Spleen (tissue), 11 donors: ENCODE data around the gene ACTN1. TPM values are rescaled to one million over a fixed set of nuclear protein-coding genes. Genes with fewer than 3 reads are reported as not detected.

ENCODE experiments used
- DNase-seq: peaks from one replicate; pipeline ENCODE4 v3.0.0-alpha.2; 2020
- H3K27ac ChIP-seq, 8 donors: fragments of 200-600 bp; sonication (generic) in 7 of 8; 1 replicate in 4 of 8; 2 replicates in 4 of 8; pipeline versions ENCODE4 v1.5.0 to v1.8.0; 2016 to 2021; ENCODE audit warnings: inconsistent platforms in 4 of 8, mild to moderate bottlenecking in 4 of 8, moderate library complexity in 1 of 8
- H3K27me3 ChIP-seq, 7 donors: fragments of 200-600 bp; sonication (generic) in 6 of 7; replicated peaks in 1 of 7; 1 replicate in 4 of 7; 2 replicates in 3 of 7; pipeline versions ENCODE4 v1.5.0 to v1.8.0; 2016 to 2021; ENCODE audit warnings: inconsistent platforms in 3 of 7, mild to moderate bottlenecking in 1 of 7
- H3K36me3 ChIP-seq, 6 donors: fragments of 200-600 bp; sonication (generic) in 5 of 6; 1 replicate in 4 of 6; 2 replicates in 2 of 6; pipeline versions ENCODE4 v1.5.0 to v1.8.0; 2016 to 2021; ENCODE audit warnings: inconsistent platforms in 2 of 6
- H3K4me1 ChIP-seq, 6 donors: fragments of 200-600 bp; sonication (generic) in 5 of 6; 1 replicate in 3 of 6; 2 replicates in 3 of 6; pipeline versions ENCODE4 v1.5.0 to v1.8.0; 2016 to 2021; ENCODE audit warnings: inconsistent platforms in 3 of 6
- H3K4me3 ChIP-seq, 8 donors: fragments of 200-600 bp; sonication (generic) in 7 of 8; 1 replicate in 4 of 8; 2 replicates in 4 of 8; pipeline versions ENCODE4 v1.5.0 to v1.8.0; 2016 to 2021; ENCODE audit warnings: inconsistent platforms in 4 of 8, mild to moderate bottlenecking in 4 of 8, moderate library complexity in 2 of 8
- H3K9me3 ChIP-seq, 8 donors: fragments of 200-600 bp; sonication (generic) in 7 of 8; 1 replicate in 4 of 8; 2 replicates in 4 of 8; pipeline versions ENCODE4 v1.5.0 to v1.8.0; 2016 to 2021; ENCODE audit warnings: inconsistent platforms in 4 of 8
- CTCF ChIP-seq, 11 experiments: fragments of 200-600 bp in 7 of 11; fragments of 450-650 bp in 4 of 11; sonication (generic) in 4 of 11; IDR thresholded peaks in 8 of 11; conservative IDR thresholded peaks in 3 of 11; 1 replicate in 7 of 11; 2 replicates in 4 of 11; pipeline versions ENCODE4 v1.4.0 to v1.8.0; 2016 to 2021; ENCODE audit warnings: antibody characterized with exemption in 11 of 11, inconsistent platforms in 4 of 11, mild to moderate bottlenecking in 1 of 11
- POLR2A ChIP-seq, 3 donors: fragments of 450-650 bp; IDR thresholded peaks; one replicate each; pipeline ENCODE4 v1.5.1; 2017; ENCODE audit warnings: antibody characterized with exemption in 3 of 3, mild to moderate bottlenecking in 1 of 3
- POLR2AphosphoS5 ChIP-seq, 3 donors: sonication (generic); formaldehyde crosslinking; IDR thresholded peaks; one replicate each; pipeline ENCODE4 v1.5.1; 2017; ENCODE audit warnings: antibody characterized with exemption in 3 of 3
- WGBS, 5 donors: extraction: QIAGEN DNeasy Blood & Tissue Kit in 3 of 5; methylation state at CpG; one replicate each; pipeline versions ENCODE4 v1.1.5 to v1.1.7; 2013 to 2018; 5-methylcytosine and 5-hydroxymethylcytosine counted together
- intact Hi-C: fragments of 100-400 bp; cut with DNase I; formaldehyde crosslinking; loops from one replicate; pipeline ENCODE4 v1.15.0; 2023; ENCODE audit warnings: low total_unique reads
- polyA plus RNA-seq, 3 donors: library from polyadenylated mRNA; stranded (reverse); fragments of 200-250 nt; gene quantifications; one replicate each; pipeline ENCODE4 v1.2.1, GENCODE V29; 2013
- total RNA-seq, 7 donors: library from RNA; depleted of rRNA in 3 of 7; stranded (reverse); fragments of >200 nt in 3 of 7; fragmentation: NEBNext Ultra II Directional in 4 of 7; extraction: Animal tissue kit (Norgen Biotek cat#: 25700) in 4 of 7; gene quantifications; one replicate each; pipeline versions ENCODE4 v1.1.0 to v1.2.1, GENCODE V29; 2016 to 2021
- donor health status: healthy with polysubstance abuse.
- donor health status: DM: no; HTN: no; CAD: no; lungs with moderate emphysema.
- donor health status: DM: no; HTN: no; CAD: no.
- donor health status: Bipolar disorder and iron deficiency.
- donor health status: healthy.
- donor health status: DM: no; HTN: no; CAD: no.
- donor health status: DM: yes; HTN: yes; CAD: no.

Gene ACTN1
- total and polyA plus RNA-seq, 10 donors: 15.4 to 315 (median 95.4) TPM

- H3K9me3 ChIP-seq: no peaks in the 10 kb centered on the region
- intact Hi-C loops: no loop called here
- 73 to 93% (median 79%) methylated on average over 3 of the region's 3 CpGs for WGBS, 5 donors
- peaks cover 0 to 6% (median 0%) of the 10 kb centered on the region in 6 donors for H3K36me3 ChIP-seq
- H3K27ac ChIP-seq: peak overlapping the region in 3 of 8 donors; percentile 8 to 69 (median 64)
- no peak for TF ChIP-seq CTCF (IDR thresholded peaks at IDR 0.05 in 8 of 11, conservative IDR thresholded peaks at IDR 0.05 in 3 of 11)
- TF ChIP-seq POLR2AphosphoS5 (IDR thresholded peaks at IDR 0.05): no peak
- no peak for TF ChIP-seq POLR2A (IDR thresholded peaks at IDR 0.05)
- peaks cover 23 to 100% (median 60%) of the 10 kb centered on the region in 6 donors for H3K4me1 ChIP-seq
- peaks cover 0 to 4% (median 0%) of the 10 kb centered on the region in 7 donors for H3K27me3 ChIP-seq
- DNase-seq: no peak
- no peak overlapping the region for H3K4me3 ChIP-seq
Observed at GRCh38 chr14:68956724-68957123, 22.4 kb downstream of the ACTN1 start.

- DNase-seq: no peak
- WGBS, 5 donors: 69 to 80% (median 71%) methylated on average over 5 of the region's 5 CpGs
- H3K36me3 ChIP-seq: peaks cover 0 to 6% (median 0%) of the 10 kb centered on the region in 6 donors
- peak overlapping the region in 4 of 8 donors; percentile 29 to 69 (median 34) for H3K27ac ChIP-seq
- H3K4me1 ChIP-seq: peaks cover 23 to 100% (median 66%) of the 10 kb centered on the region in 6 donors
- intact Hi-C loops: no loop called here
- no peak for TF ChIP-seq CTCF (IDR thresholded peaks at IDR 0.05 in 8 of 11, conservative IDR thresholded peaks at IDR 0.05 in 3 of 11)
- no peak for TF ChIP-seq POLR2AphosphoS5 (IDR thresholded peaks at IDR 0.05)
- TF ChIP-seq POLR2A (IDR thresholded peaks at IDR 0.05): no peak
- H3K9me3 ChIP-seq: no peaks in the 10 kb centered on the region
- H3K4me3 ChIP-seq: no peak overlapping the region
- peaks cover 0 to 4% (median 0%) of the 10 kb centered on the region in 7 donors for H3K27me3 ChIP-seq
Observed at GRCh38 chr14:68955851-68956179, 23.3 kb downstream of the ACTN1 start.

GRCh38 chr14:68955164-68955850, 23.8 kb downstream of the ACTN1 start:
- TF ChIP-seq POLR2AphosphoS5 (IDR thresholded peaks at IDR 0.05) (peak in 2 of 3 donors; percentile 7 to 58), CTCF (IDR thresholded peaks at IDR 0.05 in 8 of 11, conservative IDR thresholded peaks at IDR 0.05 in 3 of 11) (no peak)
- WGBS, 5 donors: 59 to 76% (median 66%) methylated on average over 10 of the region's 10 CpGs
- peaks cover 0 to 6% (median 0%) of the 10 kb centered on the region in 6 donors for H3K36me3 ChIP-seq
- H3K27ac ChIP-seq: peak overlapping the region in 4 of 8 donors; percentile 29 to 69 (median 34)
- intact Hi-C loops: no loop called here
- H3K4me1 ChIP-seq: peaks cover 23 to 100% (median 68%) of the 10 kb centered on the region in 6 donors
- no peaks in the 10 kb centered on the region for H3K9me3 ChIP-seq
- H3K4me3 ChIP-seq: no peak overlapping the region
- H3K27me3 ChIP-seq: peaks cover 0 to 4% (median 0%) of the 10 kb centered on the region in 7 donors
- DNase-seq: no peak

GRCh38 chr14:68953196-68953555, 25.9 kb downstream of the ACTN1 start:
- TF ChIP-seq POLR2A (IDR thresholded peaks at IDR 0.05): no peak
- TF ChIP-seq POLR2AphosphoS5 (IDR thresholded peaks at IDR 0.05): no peak
- TF ChIP-seq CTCF (IDR thresholded peaks at IDR 0.05 in 8 of 11, conservative IDR thresholded peaks at IDR 0.05 in 3 of 11): no peak
- peaks cover 18 to 100% (median 67%) of the 10 kb centered on the region in 6 donors for H3K4me1 ChIP-seq
- 78 to 93% (median 88%) methylated on average over 4 of the region's 4 CpGs for WGBS, 5 donors
- H3K27ac ChIP-seq: peak overlapping the region in 7 of 8 donors; percentile 48 to 92 (median 78)
- peaks cover 0 to 7% (median 0%) of the 10 kb centered on the region in 7 donors for H3K27me3 ChIP-seq
- H3K9me3 ChIP-seq: no peaks in the 10 kb centered on the region
- H3K4me3 ChIP-seq: no peak overlapping the region
- intact Hi-C loops: no loop called here
- H3K36me3 ChIP-seq: peaks cover 0 to 6% (median 0%) of the 10 kb centered on the region in 6 donors
- peak; percentile 46 for DNase-seq
